Breast epithelium (tissue), 3 donors: Measurements from ENCODE around the gene PRSS2.

Experiments used
- CTCF ChIP-seq, 3 donors: fragments of 450-650 bp; IDR thresholded peaks; one replicate each; pipeline ENCODE4 v1.5.1; 2016 to 2017; ENCODE audit warnings: antibody characterized with exemption in 3 of 3, mild to moderate bottlenecking in 3 of 3, moderate library complexity in 3 of 3
- POLR2AphosphoS5 ChIP-seq, 3 donors: sonication (generic); formaldehyde crosslinking; IDR thresholded peaks; one replicate each; pipeline ENCODE4 v1.6.1; 2017; ENCODE audit warnings: antibody characterized with exemption in 3 of 3

- TF ChIP-seq CTCF (IDR thresholded peaks at IDR 0.05) (no peak), POLR2AphosphoS5 (IDR thresholded peaks at IDR 0.05) (no peak)
These were observed 15.8 kb upstream of the PRSS2 start for GRCh38 chr7:142754681-142755575.
